ENCODE measurements around the gene REV3L.
"Not testable (repeated sequence)": the region's sequence is repeated elsewhere in the genome, so short reads cannot be mapped to it uniquely, and the experiment has no call there.

DNA sequence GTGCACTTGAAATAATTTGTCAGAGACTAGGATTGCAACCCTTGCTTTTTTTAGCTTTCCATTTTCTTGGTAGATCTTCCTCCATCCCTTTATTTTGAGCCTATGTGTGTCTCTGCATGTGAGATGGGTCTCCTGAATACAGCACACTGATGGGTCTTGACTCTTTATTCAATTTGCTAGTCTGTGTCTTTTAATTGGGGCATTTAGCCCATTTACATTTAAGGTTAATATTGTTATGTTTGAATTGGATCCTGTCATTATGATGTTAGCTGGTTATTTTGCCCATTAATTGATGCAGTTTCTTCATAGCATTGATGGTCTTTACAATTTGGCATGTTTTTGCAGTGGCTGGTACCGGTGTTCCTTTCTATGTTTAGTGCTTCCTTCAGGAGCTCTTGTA is 22.5 kb upstream of the REV3L start:
- not testable (repeated sequence) for TF ChIP-seq POLR2AphosphoS5 (IDR thresholded peaks at IDR 0.05; ENCODE audit: low read depth, low read length); POLR2A (IDR thresholded peaks at IDR 0.05; ENCODE audit: low read depth, low read length); SPI1 (IDR thresholded peaks at IDR 0.05; ENCODE audit: low read depth, low read length); TAF1 (IDR thresholded peaks at IDR 0.05; ENCODE audit: low read depth, low read length); PAX5 (IDR thresholded peaks at IDR 0.05; ENCODE audit: insufficient read depth, low read length, severe bottlenecking)
